ENCODE results near the gene PRKCA. TPM values are rescaled to one million over a fixed set of nuclear protein-coding genes. Genes with fewer than 3 reads are reported as not detected.

The PRKCA gene
- total and polyA plus RNA-seq, 4 experiments from 2014 or later: 1.1 to 107 (median 56.1) TPM

- H3K27me3 ChIP-seq (ENCODE audit: insufficient read depth, low read length): no peaks in the 10 kb centered on the region
- H3K4me3 ChIP-seq (ENCODE audit: low read length in 2 of 2): no peak overlapping the region
- intact Hi-C loops (cut with micrococcal nuclease): no loop called here
- CTCF ChIA-PET (ENCODE audit: partially characterized antibody): no interaction called here
- no peak for DNase-seq
- H3K4me1 ChIP-seq (ENCODE audit: insufficient read depth, low read length): no peaks in the 10 kb centered on the region
- peaks cover 1 to 2% of the 10 kb centered on the region in 2 donors for H3K27me3 Mint-ChIP-seq
- no peaks in the 10 kb centered on the region for H3K36me3 ChIP-seq (ENCODE audit: insufficient read depth, low read length)
- no peak overlapping the region for H3K27ac Mint-ChIP-seq
- H3K9me3 Mint-ChIP-seq: peaks cover 0 to 15% (median 8%) of the 10 kb centered on the region in 8 donors
- H3K27ac ChIP-seq (ENCODE audit: low read depth, low read length): no peak overlapping the region
- H3K36me3 Mint-ChIP-seq: no peaks in the 10 kb centered on the region
- no peaks in the 10 kb centered on the region for H3K9me3 ChIP-seq (ENCODE audit: control insufficient read depth in 1 of 2, low read length in 2 of 2)
- H3K4me1 Mint-ChIP-seq: no peaks in the 10 kb centered on the region
- POLR2A ChIA-PET (ENCODE audit: partially characterized antibody): no interaction called here
- H3K4me3 Mint-ChIP-seq: no peak overlapping the region
Measured at GRCh38 chr17:66850692-66851091, 548.3 kb downstream of the PRKCA start.

- ChIA-PET CTCF (ENCODE audit: partially characterized antibody) (interaction anchor here (1.2 kb wide), 1 partner anchor 11 kb away, joined by 3 read pairs; no protein-coding TSS in a partner anchor), POLR2A (ENCODE audit: partially characterized antibody) (no interaction called here)
- Histone ChIP-seq H3K9me3 (ENCODE audit: control insufficient read depth in 1 of 2, low read length in 2 of 2) (no peaks in the 10 kb centered on the region), H3K4me1 (ENCODE audit: insufficient read depth, low read length) (no peaks in the 10 kb centered on the region), H3K4me3 (ENCODE audit: low read length in 2 of 2) (no peak overlapping the region), H3K27me3 (ENCODE audit: insufficient read depth, low read length) (no peaks in the 10 kb centered on the region), H3K27ac (ENCODE audit: low read depth, low read length) (no peak overlapping the region), H3K36me3 (ENCODE audit: insufficient read depth, low read length) (no peaks in the 10 kb centered on the region)
- H3K4me1 Mint-ChIP-seq: peaks cover 0 to under 1% (median 0%) of the 10 kb centered on the region in 4 donors
- DNase-seq: no peak
- H3K36me3 Mint-ChIP-seq: no peaks in the 10 kb centered on the region
- H3K4me3 Mint-ChIP-seq: no peak overlapping the region
- peaks cover under 1 to 1% of the 10 kb centered on the region in 2 donors for H3K27me3 Mint-ChIP-seq
- H3K9me3 Mint-ChIP-seq: peaks cover 0 to 6% (median under 1%) of the 10 kb centered on the region in 8 donors
- intact Hi-C loops (cut with micrococcal nuclease): no loop called here
- H3K27ac Mint-ChIP-seq: no peak overlapping the region
Measured at GRCh38 chr17:66855204-66855603, 552.8 kb downstream of the PRKCA start.

DNA sequence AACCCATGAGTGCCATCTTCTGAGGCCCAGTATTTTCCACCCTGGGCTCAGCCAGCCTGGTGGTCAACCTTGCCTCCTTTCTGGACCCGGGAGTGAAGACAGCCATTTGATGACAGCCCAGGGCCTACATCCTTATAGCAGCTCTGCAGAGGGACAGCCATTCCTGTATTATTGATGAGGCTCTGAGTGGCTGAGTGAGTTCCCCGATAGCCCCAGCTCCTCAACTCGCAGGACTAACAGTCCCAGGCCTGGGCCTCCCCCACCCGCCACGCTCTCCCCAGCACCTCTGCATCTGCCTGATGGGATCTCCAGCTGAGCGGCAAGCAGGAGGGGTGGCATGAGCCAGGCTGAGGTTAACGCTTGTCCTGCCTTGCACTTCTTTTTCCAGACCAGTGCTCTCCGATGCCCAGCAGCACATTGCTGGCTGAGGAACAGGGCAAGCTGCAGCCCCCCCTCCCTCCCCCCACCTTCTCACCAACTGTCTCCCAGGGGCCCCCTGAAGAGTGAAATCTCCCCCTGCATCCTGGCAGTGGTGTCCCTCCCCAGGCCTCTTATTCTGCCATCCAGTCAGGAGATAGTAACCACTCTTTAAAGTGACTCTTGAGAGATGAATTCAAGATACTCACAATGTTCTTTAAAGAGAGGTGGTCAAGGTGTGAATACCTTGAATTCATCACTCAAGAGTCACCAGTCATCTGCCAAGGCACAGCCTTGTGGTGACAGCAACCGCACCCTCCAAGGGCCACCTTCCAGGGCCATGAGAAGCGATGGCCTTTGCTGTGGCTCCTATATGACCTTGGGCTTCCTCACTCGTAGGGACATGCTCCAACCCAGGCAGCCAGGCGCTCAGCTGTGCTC is 556.0 kb downstream of the PRKCA start:
- no peaks in the 10 kb centered on the region for H3K36me3 ChIP-seq (ENCODE audit: insufficient read depth, low read length)
- H3K4me3 ChIP-seq (ENCODE audit: low read length in 2 of 2): no peak overlapping the region
- no peak for DNase-seq
- Mint-ChIP-seq H3K4me1 (peaks cover 0 to 1% (median 0%) of the 10 kb centered on the region in 4 donors), H3K9me3 (peaks cover 0 to 10% (median 2%) of the 10 kb centered on the region in 8 donors), H3K4me3 (no peak overlapping the region), H3K36me3 (no peaks in the 10 kb centered on the region), H3K27ac (no peak overlapping the region), H3K27me3 (peaks cover 4 to 6% of the 10 kb centered on the region in 2 donors)
- no peaks in the 10 kb centered on the region for H3K9me3 ChIP-seq (ENCODE audit: control insufficient read depth in 1 of 2, low read length in 2 of 2)
- ChIA-PET CTCF (ENCODE audit: partially characterized antibody) (no interaction called here), POLR2A (ENCODE audit: partially characterized antibody) (no interaction called here)
- intact Hi-C loops (cut with micrococcal nuclease): no loop called here
- H3K4me1 ChIP-seq (ENCODE audit: insufficient read depth, low read length): no peaks in the 10 kb centered on the region
- no peaks in the 10 kb centered on the region for H3K27me3 ChIP-seq (ENCODE audit: insufficient read depth, low read length)
- no peak overlapping the region for H3K27ac ChIP-seq (ENCODE audit: low read depth, low read length)

- Histone ChIP-seq H3K36me3 (ENCODE audit: insufficient read depth, low read length) (no peaks in the 10 kb centered on the region), H3K9me3 (ENCODE audit: control insufficient read depth in 1 of 2, low read length in 2 of 2) (no peaks in the 10 kb centered on the region), H3K27me3 (ENCODE audit: insufficient read depth, low read length) (no peaks in the 10 kb centered on the region), H3K27ac (ENCODE audit: low read depth, low read length) (no peak overlapping the region), H3K4me3 (ENCODE audit: low read length in 2 of 2) (no peak overlapping the region), H3K4me1 (ENCODE audit: insufficient read depth, low read length) (no peaks in the 10 kb centered on the region)
- ChIA-PET CTCF (ENCODE audit: partially characterized antibody) (no interaction called here), POLR2A (ENCODE audit: partially characterized antibody) (no interaction called here)
- H3K27ac Mint-ChIP-seq: no peak overlapping the region
- peaks cover 2 to 17% (median 8%) of the 10 kb centered on the region in 8 donors for H3K9me3 Mint-ChIP-seq
- DNase-seq: no peak
- H3K36me3 Mint-ChIP-seq: no peaks in the 10 kb centered on the region
- H3K4me3 Mint-ChIP-seq: no peak overlapping the region
- peaks cover 8 to 11% of the 10 kb centered on the region in 2 donors for H3K27me3 Mint-ChIP-seq
- intact Hi-C loops (cut with micrococcal nuclease): no loop called here
- peaks cover 0 to 1% (median 0%) of the 10 kb centered on the region in 4 donors for H3K4me1 Mint-ChIP-seq
Measured at GRCh38 chr17:66859353-66859752, 556.9 kb downstream of the PRKCA start.

GRCh38 chr17:66860204-66860603 is 557.8 kb downstream of the PRKCA start:
- no peak overlapping the region for H3K4me3 ChIP-seq (ENCODE audit: low read length in 2 of 2)
- CTCF ChIA-PET (ENCODE audit: partially characterized antibody): no interaction called here
- POLR2A ChIA-PET (ENCODE audit: partially characterized antibody): no interaction called here
- no peaks in the 10 kb centered on the region for H3K4me1 ChIP-seq (ENCODE audit: insufficient read depth, low read length)
- no peaks in the 10 kb centered on the region for H3K36me3 ChIP-seq (ENCODE audit: insufficient read depth, low read length)
- H3K27ac Mint-ChIP-seq: no peak overlapping the region
- H3K36me3 Mint-ChIP-seq: no peaks in the 10 kb centered on the region
- no peak overlapping the region for H3K27ac ChIP-seq (ENCODE audit: low read depth, low read length)
- DNase-seq: no peak
- peaks cover 2 to 21% (median 14%) of the 10 kb centered on the region in 8 donors for H3K9me3 Mint-ChIP-seq
- H3K4me1 Mint-ChIP-seq: peaks cover 0 to 1% (median 0%) of the 10 kb centered on the region in 4 donors
- no peak overlapping the region for H3K4me3 Mint-ChIP-seq
- H3K27me3 Mint-ChIP-seq: peaks cover 8 to 11% of the 10 kb centered on the region in 2 donors
- no peaks in the 10 kb centered on the region for H3K9me3 ChIP-seq (ENCODE audit: control insufficient read depth in 1 of 2, low read length in 2 of 2)
- no peaks in the 10 kb centered on the region for H3K27me3 ChIP-seq (ENCODE audit: insufficient read depth, low read length)
- intact Hi-C loops (cut with micrococcal nuclease): no loop called here

Small RNA genes lying within 50 kb of the gene (microRNA-seq; reads per million reads assigned to microRNA genes)
- not detected for gene MIR634 (ENCODE audit: borderline microRNAs expressed, borderline number of aligned reads, borderline replicate concordance)

Other genes with a start within 250 kb of the PRKCA start
- 1 to 10 TPM; 2.5 to 3.9 TPM for gene CEP112, start 110.5 kb upstream of the PRKCA start, total RNA-seq
- gene CEP112, start 110.5 kb upstream of the PRKCA start, polyA plus RNA-seq: under 1 TPM; 0.34 TPM
- not detected for gene APOH, start 73.2 kb upstream of the PRKCA start, total RNA-seq
- gene APOH, start 73.2 kb upstream of the PRKCA start, polyA plus RNA-seq: under 1 TPM in 1 of 2 donors, not detected in 1; 0.44 TPM

Data from CD4-positive, alpha-beta memory T cell (primary cell).